HG03066 (cell line): ENCODE results near the gene ZNF146.
"Not testable (repeated sequence)": the region's sequence is repeated elsewhere in the genome, so short reads cannot be mapped to it uniquely, and the experiment has no call there.

Experiments
- ATAC-seq: cut with Tn5 transposase; IDR thresholded peaks from one replicate; pipeline ENCODE4 v1.9.1; 2021; ENCODE audit warnings: low read depth; ENCODE audit not compliant: unreplicated experiment

Gene ZNF146

DNA sequence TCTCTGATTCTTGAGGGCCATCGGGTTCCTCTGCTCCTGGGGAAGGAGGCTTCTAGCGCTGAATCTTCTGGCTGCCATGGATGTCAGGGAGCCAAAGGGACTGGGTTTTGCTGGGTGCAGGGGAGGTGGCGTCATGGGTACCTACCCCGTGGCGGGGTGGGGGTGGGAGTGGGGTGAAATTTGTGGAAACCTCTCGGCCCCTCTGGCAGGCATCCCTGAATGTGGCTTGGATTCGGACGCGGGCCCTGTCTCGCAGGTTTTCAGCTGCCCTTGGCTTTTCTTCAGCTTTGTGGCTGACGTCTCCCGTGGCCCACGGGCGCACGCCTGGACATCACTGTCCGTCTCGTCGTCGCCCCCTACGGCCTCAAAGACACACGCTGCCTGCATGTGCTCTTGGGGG, 53.2 kb downstream of the ZNF146 start:
- not testable (repeated sequence) for ATAC-seq

GRCh38 chr19:36268591-36268990, 53.7 kb downstream of the ZNF146 start:
- not testable (repeated sequence) for ATAC-seq

- not testable (repeated sequence) for ATAC-seq
These were observed 54.4 kb downstream of the ZNF146 start for GRCh38 chr19:36269295-36269694.
